ENCODE data around the gene MID2.

GRCh38 chrX:107970073-107970472, 144.4 kb downstream of the MID2 start:
- TF ChIP-seq CTCF (conservative IDR thresholded peaks at IDR 0.05; ENCODE audit: low read depth, low read length) (no peak), EZH2 (IDR thresholded peaks at IDR 0.05; ENCODE audit: borderline replicate concordance, low read depth, low read length, poor library complexity, severe bottlenecking) (no peak)
